Neural cell (in vitro differentiated cells): ENCODE data around the gene MAGI2.

Source experiments
- CTCF ChIP-seq: fragments of 450-650 bp; IDR thresholded peaks from 2 replicates; pipeline ENCODE4 v1.5.1; 2014; ENCODE audit warnings: antibody characterized with exemption, mild to moderate bottlenecking, moderate library complexity; ENCODE audit not compliant: poor library complexity, severe bottlenecking
- EZH2 ChIP-seq: fragments of 200-600, 300-800 bp; shearing (Covaris generic), sonication (generic); IDR thresholded peaks from 2 replicates; pipeline ENCODE4 v1.6.1; 2014; ENCODE audit warnings: antibody characterized with exemption, low read length, borderline replicate concordance, mild to moderate bottlenecking; ENCODE audit not compliant: insufficient read depth, poor library complexity, severe bottlenecking
- REST ChIP-seq: IDR thresholded peaks from 2 replicates; pipeline ENCODE4 v1.6.1; 2012; ENCODE audit warnings: borderline replicate concordance
- TAF1 ChIP-seq: IDR thresholded peaks from 2 replicates; pipeline ENCODE4 v1.6.1; 2012; ENCODE audit warnings: low read depth

GRCh38 chr7:78175330-78176100 lies 1278.0 kb downstream of the MAGI2 start:
- no peak for TF ChIP-seq CTCF
- no peak for TF ChIP-seq TAF1
- no peak for TF ChIP-seq REST
- TF ChIP-seq EZH2, result no peak
